Measurements from ENCODE around the gene AHCYL1.

Gene AHCYL1

GRCh38 chr1:110065841-110066240, 81.3 kb downstream of the AHCYL1 start:
- DNase-seq: no peak

DNA sequence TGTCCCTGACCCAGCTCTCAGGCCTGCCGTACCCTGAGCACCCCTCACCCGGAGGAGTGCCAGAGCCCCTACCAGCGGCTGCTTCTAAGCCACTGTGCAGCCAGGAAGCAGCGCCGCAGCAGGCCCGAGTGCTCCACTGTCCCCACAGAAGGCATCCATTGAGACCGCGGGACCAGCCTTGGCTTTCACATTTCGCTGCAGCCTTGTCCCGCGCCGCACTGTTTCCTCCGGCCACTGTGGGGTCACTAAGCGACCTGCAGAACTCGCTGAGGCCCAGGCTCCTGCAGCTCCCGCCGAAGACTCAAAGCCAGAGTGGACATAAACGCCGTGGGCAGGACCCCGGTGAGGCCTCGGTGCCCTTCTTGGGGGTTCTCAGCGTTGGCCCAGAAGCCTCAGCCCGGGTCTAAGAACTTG, 82.9 kb downstream of the AHCYL1 start:
- DNase-seq: no peak

- DNase-seq: no peak
Measured at GRCh38 chr1:110067893-110068645, 83.5 kb downstream of the AHCYL1 start.

DNA sequence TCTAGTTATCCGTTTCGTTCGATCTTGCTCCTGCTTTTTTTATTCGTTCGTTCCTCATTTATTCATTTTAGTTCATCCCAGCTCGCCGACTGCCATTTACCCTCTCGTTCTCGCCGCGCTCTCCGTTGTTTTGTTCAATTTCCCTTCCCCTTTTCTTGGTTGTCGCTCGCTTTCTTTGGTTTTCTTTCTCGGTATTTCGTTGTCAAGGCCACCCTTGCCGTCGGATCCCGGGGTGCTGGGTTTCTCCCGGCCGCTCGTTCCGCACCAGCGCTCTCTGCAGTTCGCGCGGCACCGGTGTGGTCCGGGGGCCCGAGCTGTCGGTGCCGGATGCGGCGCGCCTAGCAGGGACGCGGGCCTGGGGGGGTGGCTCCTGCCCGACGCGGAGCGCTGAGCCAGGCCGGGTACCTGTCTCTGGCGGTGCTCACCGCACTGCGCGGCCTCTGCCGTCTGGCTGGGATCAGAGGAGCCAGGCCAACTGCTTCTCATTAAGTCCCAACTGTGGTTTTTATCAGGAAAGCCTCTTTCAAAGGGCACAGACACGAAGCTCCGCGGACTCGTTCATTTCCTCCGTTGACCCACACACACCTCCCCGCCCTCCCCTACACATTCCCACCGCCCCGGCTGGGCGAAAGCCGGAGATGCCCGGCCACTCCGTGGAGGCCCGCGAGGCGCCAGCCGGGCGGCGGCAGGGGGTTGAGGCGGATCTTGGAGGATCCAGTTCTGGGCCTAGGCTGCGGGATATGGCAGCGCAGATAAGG, 84.3 kb downstream of the AHCYL1 start:
- DNase-seq: peak in 1 of 4 experiments; percentile 26

GRCh38 chr1:110069404-110070281, 85.1 kb downstream of the AHCYL1 start:
- no peak for DNase-seq

GRCh38 chr1:110070282-110070669, 85.7 kb downstream of the AHCYL1 start:
- no peak for DNase-seq

DNA sequence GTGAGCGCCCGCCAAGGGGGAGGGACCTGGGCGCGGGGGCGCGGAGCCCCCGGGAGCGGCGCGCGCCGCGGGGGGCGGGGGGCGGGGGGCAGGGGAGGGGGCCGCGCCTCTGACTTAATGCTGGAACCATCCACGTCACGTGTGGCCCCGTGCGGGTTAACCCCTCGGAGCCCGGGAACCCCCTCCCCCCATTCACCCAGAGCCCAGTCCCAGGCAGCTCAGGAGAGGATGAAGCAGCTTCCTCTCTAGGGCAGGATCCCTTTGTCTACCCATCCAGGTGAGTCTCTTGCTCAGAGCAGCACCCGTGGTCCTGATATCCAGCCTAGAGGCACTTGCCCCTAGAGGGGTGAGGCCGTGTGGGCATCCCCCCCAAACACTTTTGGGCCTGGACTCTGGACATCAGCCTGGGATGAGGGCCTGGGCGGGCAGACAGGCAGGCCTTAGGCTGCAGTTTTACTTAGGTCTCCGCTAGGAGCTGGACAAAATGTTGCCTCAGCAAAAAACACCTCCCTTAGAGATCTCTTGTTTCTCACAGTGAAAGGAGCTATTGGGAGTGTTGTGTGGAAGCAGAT, 86.2 kb downstream of the AHCYL1 start, which contains the start of gene ALX3:
TSS of gene ALX3 (minus strand) at position 2 of the 572 bp plus-strand sequence. CDS start 60 bp downstream, outside the sequence.
- DNase-seq: no peak

Data from activated naive CD4-positive, alpha-beta T cell (primary cell).